KOPT-K1 (cell line): Measurements from ENCODE around the gene SLC25A22.

ENCODE experiments used
- H3K27ac ChIP-seq: fragments of 200-600 bp; sonication (generic); 2 replicates; pipeline ENCODE4 v1.5.1; 2016; ENCODE audit warnings: antibody characterized with exemption, mild to moderate bottlenecking, low read depth, low read length; ENCODE audit not compliant: poor library complexity, severe bottlenecking
- H3K36me3 ChIP-seq: fragments of 200-600 bp; sonication (generic); 2 replicates; pipeline ENCODE4 v1.5.1; 2017; ENCODE audit warnings: antibody characterized with exemption, mild to moderate bottlenecking, low read length, moderate library complexity; ENCODE audit not compliant: insufficient read depth
- H3K9me3 ChIP-seq: fragments of 200-600 bp; sonication (generic); 2 replicates; pipeline ENCODE4 v1.5.1; 2017; ENCODE audit warnings: antibody characterized with exemption, low read length, mild to moderate bottlenecking; ENCODE audit not compliant: insufficient read depth, poor library complexity, severe bottlenecking

SLC25A22 gene

DNA sequence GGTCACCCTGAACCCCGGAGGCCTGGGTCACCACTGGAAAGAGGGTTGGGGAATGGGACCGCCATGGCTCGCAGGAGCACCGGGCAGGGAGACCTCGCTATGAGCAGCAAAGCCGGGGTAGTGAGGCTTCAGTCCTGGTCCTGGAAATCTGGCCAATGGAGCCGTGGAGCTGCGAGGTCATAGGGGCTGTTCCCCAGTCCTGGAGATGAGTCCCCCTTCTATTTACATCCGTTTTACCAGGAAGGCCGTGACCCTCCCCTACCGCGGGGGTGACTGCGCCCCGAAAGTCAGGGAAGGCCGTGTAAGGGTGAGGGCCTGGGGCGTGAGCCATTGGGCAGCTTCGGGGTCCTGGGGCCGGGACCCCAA lies 6.5 kb upstream of the SLC25A22 start:
- Histone ChIP-seq H3K27ac (peak overlapping the region; percentile 91), H3K9me3 (no peaks in the 10 kb centered on the region), H3K36me3 (peaks cover 34% of the 10 kb centered on the region)

DNA sequence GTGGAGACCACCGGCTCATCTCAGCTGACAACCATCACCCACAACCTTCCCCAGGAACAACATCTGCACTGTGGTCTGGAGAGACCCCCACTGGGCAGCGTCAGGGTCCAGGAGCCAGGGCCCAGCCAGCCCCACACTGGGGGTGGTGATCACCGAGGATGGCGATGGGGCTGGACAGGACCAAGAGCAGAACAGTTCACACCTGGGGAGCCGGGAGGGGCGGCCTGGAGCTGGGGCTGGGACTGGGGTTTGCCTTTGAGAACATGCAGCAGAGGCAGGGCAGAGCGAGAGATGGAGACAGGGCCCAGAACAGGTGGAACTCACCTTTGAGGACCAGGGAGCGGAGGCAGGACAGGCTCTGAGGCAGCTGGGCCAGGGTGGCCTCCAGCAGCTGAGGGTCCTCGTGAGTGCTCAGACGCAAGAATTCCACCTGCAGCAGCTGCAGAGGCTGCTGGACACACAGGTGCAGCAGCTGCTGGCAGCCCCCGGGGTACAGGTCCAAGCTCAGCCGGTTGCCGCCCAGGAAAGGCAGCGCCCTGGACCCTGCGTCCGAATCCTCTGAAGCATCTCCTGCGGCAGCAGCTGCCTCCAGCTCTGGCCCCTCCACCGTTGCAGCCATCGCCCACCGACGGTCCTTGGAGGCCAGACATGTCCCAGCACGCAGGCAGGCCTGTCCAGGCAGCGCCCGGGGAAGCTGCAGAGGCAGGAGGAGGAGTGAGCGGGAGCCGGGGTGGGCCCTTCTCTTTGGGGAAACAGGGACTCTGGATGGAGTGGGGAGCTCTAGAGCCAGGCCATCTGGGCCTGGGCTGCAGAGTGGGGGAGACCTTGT lies 5.9 kb upstream of the SLC25A22 start:
- Histone ChIP-seq H3K27ac (peak overlapping the region; percentile 91), H3K9me3 (no peaks in the 10 kb centered on the region), H3K36me3 (peaks cover 39% of the 10 kb centered on the region)

DNA sequence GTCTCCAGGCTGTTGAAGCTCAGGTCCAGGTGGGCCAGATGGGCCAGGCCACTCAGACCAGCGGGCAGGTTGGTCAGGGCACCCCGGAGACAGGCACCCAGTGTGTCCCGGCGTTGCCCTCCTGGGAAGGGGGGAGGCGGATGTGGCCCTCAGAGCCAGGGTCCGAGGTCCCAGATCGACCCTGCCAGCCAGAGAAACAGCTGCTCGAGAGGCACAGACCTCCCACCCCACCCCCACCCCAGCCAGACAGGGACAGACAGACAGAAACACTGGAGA lies 5.3 kb upstream of the SLC25A22 start:
- Histone ChIP-seq H3K36me3 (peaks cover 40% of the 10 kb centered on the region), H3K27ac (peak overlapping the region; percentile 91)

DNA sequence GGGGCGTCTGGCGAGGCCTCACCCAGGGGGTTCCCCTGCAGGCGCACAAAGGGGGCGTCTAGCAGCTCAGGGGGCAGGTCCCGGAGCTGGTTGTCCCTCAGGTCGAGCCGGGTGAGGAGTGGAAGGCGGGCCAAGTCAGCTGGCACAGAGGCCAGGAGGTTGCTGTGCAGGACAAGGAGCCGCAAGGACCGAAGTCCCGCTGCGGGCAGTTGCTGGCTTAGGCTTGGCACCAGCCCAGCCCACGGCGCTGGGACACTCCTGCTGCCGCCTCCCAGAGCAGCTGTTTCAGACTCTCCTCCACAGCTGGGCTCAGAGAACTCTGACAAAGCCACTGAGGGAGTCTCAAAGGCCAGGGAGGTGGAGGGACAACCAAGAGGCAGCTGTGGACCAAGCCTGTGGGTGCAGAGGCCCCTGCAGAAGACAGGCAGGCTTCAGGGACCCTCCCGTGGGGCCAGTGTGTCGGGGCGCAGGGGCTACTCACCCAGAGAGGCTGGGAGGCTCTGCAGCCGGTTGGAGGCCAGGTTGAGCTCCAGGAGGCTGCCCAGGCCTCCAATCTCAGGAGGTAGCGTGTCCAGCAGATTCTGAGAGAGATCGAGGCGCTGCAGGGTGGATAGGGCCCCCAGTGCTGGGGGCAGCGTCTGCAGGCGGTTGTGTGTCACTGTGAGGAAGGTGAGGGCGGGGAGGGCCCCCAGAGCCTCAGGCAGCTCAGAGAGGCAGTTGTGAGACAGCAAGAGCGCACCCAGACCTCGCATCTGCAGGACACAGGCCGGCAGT lies 4.8 kb upstream of the SLC25A22 start:
- H3K27ac ChIP-seq: peak overlapping the region; percentile 91
- H3K36me3 ChIP-seq: peaks cover 40% of the 10 kb centered on the region

More for the DNA sequence above, 5.3 kb upstream of the SLC25A22 start:
- no peaks in the 10 kb centered on the region for H3K9me3 ChIP-seq

DNA sequence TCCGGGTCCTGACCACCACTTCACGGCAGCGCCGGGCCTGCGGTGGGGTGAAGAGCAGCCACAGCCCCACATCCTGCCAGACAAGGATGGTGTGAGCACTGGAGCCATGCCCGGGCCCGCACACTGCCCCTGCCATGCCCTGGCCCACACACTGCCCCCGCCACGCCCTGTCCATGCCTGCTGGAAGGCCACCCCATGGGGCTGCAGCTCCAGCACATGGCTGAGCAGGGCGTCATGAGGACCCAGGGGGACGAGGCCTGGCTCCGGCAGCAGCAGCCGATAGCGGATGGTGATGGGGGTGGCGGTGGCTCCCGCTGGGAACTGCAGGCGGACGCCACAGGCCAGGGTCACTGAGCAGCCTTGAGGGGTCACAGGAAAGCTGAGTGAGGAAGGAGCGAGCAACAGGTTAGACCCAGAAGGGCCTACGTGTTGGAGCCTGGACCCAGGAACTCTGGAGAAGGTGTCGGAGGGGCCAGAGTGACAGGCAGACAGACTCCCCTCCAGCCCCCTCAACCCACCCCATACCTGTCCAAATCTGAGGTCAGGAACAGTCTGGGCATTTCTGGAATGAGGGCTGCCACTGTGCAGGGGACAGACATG lies 4.0 kb upstream of the SLC25A22 start:
- Histone ChIP-seq H3K27ac (no peak overlapping the region), H3K36me3 (peaks cover 40% of the 10 kb centered on the region), H3K9me3 (no peaks in the 10 kb centered on the region)

More for the DNA sequence above, 4.8 kb upstream of the SLC25A22 start:
- H3K9me3 ChIP-seq: no peaks in the 10 kb centered on the region

DNA sequence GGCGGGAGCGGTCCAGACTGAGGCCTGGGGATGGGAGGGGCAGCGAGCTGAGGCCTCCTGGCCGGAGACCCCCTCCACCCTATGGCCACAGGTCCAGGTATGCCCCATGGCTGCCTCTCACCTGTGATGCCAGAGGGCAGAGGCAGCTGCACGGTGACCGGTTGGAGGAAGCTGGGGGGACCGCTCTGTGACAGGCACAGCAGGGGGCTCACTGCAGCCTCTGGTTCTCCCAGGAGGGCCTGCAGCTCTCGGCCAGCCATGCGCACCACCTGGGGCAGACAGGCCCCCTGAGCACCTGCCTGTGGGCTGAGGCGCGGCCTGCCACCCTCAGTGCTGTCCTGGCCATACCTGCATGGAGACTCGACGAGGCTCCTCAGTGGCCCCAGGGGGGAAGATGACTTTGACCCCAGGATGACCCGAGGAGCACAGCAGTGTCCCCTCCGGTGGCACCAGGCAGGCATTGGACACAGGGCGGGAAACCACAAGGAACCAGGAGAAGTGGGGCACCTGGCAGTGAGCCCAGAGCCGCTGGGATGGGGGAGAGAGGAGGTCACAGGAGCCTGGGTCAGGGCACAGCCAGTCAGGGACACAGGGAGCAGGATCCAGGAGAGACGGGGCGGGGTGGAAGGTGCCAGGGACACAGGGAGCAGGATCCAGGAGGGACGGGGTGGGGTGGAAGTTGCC lies 3.2 kb upstream of the SLC25A22 start:
- Histone ChIP-seq H3K9me3 (no peaks in the 10 kb centered on the region), H3K36me3 (peaks cover 40% of the 10 kb centered on the region), H3K27ac (no peak overlapping the region)

DNA sequence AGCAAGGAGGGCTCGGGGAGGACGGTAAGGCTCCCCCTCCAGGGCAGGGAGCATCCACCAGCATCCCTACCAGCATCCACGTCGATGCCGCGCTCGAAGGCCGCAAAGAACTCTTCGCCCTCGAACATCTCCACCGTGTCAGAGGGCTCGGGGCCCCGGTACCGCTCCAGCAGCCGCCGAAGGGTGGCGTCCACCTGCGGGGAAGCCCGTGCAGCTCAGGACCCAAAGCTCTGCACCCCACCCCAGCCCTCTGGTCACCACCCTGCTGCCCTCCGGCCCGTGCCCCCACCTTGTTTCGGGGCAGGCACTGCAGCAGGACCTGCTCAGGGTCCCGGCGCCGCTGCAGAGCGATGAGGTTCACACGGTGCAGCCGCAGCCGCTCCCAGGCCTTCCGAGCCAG lies 2.4 kb upstream of the SLC25A22 start:
- Histone ChIP-seq H3K36me3 (peaks cover 40% of the 10 kb centered on the region), H3K9me3 (no peaks in the 10 kb centered on the region), H3K27ac (no peak overlapping the region)

DNA sequence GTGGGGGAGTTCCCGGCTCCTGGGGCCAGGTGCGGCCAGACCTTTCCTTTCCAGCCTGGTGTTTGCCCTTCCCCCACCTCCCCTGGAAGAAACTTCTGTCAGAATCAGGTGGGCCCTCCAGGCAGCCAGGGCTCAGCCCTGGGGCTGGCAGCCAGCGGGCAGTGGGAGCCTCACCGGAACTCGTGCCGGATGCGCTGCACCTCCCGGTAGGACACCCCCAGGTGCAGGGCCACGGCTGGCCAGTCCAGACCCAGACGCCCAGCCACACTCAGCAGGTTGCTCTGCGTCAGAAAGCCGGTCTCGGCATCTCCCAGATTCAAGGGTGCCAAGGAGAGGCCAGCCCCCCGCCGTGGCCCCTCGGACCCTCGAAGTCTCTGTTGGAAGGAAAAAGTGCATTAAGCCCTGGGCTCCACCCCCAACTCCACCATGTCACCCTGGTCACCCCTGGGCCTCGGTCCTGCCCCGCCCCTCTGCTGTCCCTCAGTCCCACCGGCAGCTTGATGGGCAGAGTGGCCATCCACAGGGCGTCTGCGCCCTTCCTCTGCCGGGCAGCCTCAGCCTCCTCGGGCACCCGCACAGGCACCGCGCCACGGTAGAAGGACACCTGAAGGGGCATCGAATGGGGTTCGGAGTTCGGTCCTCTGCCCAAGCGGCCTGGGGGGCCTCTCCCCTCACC lies 1.7 kb upstream of the SLC25A22 start:
- Histone ChIP-seq H3K9me3 (no peaks in the 10 kb centered on the region), H3K27ac (peak overlapping the region; percentile 88), H3K36me3 (peaks cover 42% of the 10 kb centered on the region)

DNA sequence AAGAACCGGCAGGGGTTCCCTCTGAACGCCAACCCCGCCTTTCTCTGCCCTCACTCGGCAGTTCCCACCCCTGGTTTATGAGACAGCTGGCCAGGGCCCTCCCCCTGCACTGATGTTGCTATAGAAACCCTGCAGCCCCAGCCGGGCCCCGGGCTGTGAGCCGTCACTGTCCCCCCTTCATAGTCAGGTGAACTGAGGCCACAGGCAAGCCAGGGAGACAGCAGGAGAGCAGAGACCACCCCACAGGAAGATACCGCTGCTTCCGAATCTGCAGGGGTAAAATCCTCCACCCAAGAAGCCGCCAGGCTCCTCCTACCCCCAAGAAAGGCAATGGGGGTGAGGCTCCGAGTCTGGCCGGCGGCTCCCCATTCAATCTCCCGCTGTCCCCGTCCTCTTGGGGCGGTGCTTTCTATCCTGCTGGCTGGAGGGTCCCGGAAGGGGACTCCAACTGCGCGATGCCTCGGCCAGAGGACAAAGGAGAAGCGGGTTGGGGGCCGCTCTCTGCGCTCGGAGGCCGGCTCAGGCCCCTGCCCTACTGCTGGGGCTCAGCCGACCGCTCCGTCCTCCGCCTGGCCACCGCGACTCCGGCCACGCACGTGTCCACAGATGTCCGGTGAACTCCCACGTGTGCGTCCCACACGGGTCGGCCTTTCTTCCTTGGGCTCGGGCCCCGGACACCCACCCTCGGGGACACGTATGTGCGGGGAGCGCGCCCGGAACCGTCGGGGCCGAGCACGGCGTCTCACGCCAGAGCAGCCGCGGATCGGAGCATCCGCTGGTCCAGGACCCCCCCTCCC lies 587 bp downstream of the SLC25A22 start:
- Histone ChIP-seq H3K27ac (peak overlapping the region; percentile 88), H3K9me3 (no peaks in the 10 kb centered on the region), H3K36me3 (peaks cover 59% of the 10 kb centered on the region)

DNA sequence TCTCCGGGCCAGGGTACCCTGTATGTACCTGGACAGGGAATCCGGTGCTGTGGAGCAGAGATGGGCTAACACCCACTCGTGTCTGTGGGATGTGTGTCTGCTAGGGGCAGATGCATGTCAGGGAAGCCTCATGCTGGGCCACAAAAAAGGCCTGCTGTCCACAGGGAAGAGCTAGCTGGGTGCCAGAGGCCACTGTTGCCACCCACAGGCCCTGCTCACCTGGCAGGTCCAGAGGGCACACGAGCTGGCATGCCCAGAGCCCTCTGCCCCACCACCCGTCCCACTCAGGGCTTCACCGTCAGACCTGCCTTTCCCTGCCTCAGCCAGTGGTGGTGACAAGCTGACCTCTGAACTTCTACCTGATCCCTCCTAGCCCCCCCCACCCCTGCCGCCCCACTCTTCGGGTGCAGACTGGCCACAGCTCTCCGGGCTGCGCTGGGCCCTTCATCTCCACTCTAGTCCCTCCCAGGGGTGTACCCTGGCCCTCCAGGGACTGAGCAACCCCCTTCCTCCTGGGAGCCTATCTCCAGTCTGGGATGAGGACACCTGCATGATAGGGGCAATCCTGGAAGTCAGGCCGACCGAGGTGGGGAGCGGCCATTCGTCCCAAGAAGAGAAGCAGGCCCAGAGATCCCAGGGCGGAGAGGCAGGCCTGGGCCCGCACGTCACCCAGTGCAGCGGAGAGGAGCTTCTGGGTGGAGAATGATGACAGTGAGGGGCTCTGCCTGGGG lies 1.4 kb downstream of the SLC25A22 start:
- peak overlapping the region; percentile 88 for H3K27ac ChIP-seq
- H3K9me3 ChIP-seq: no peaks in the 10 kb centered on the region

DNA sequence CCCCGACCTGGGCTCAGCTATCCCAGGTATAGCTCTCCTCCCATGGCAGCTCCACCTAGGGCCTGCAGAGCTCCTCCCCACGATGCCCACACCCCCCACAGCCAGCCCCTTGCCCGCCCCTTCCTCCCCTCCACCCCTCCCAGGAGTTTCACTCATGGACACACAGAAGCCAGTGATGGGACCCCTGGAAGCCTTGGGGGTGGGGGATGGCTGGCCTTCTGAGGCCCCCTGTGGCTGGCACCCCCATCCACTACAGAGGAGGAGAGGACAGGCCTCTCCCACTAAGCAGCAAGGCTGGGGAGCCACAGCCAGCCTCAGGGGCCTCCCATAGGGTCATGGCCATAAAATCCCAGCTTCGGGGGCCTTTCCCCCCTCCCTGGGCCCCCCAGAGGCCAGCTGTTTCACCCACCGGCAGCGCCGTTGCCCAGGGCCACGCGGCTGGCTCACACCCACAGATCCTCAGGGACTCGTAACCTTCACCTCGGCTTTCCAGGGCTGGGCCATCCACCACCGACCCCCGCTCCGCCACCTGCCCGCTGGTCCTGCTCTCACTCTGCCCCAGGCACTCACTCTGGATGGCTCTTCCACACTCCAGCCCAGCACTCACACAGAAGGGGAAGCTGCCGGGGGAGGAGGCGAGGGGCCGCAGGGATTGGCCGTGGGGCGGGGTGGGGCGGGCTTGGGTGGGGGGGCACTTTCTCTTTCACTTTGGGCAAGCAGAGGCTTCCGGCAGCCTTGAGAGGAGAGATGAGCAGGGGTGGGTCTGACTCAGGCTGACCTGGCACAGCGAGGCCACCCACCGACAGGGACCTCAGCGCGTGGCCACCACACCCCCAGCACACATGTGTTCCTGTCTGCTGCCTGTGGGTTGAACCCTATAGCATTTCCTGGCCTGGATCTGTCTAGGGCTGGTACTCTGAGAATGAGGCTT lies 2.2 kb downstream of the SLC25A22 start:
- no peaks in the 10 kb centered on the region for H3K9me3 ChIP-seq
- peak overlapping the region; percentile 88 for H3K27ac ChIP-seq
- H3K36me3 ChIP-seq: peaks cover 59% of the 10 kb centered on the region

More for the DNA sequence above, 1.4 kb downstream of the SLC25A22 start:
- H3K36me3 ChIP-seq: peaks cover 59% of the 10 kb centered on the region

DNA sequence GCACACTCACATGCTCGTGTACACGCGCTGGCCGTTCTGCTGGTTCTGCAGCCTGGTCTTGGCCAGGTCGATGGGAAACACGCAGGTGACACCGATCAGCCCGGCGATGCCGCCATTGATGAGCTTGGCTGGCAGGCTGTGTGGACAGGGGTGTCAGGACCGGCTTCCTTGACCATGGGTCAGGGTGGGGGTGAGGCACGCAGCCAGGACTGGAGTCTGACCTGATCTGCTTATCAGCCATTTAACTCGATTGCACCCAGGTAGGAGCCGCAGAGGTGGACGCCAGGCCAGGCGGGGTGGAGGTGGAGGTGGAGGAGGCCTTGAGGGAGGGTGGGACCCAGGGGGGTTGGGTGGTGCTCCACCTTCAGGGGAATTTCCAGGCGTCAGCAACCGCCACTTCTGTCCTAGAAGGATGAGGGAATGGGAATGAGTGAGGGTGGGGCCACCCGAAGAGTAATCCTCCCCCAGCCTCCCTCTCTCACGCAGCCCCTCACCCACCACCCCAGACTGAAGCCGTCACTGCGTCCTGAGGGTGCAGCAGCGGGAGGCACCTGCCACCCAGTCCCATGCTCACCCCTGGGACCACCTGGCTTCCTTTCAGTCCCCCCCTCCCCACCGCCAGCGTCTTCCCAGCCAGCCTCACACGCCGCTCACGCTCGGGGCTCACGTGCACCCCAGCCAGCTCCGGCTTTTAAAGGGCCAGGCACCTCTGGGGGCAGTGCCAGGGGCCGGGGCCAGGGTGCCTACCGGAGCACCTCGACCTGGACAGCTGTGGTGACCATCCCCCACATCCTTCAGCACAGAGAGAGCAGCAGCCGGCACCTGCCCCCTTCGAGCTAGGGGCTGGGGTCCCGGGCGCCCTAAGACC lies 3.1 kb downstream of the SLC25A22 start:
- H3K9me3 ChIP-seq: no peaks in the 10 kb centered on the region
- peak overlapping the region; percentile 88 for H3K27ac ChIP-seq
- H3K36me3 ChIP-seq: peaks cover 51% of the 10 kb centered on the region
